T-helper 1 cell treated with Interleukin-12 subunit alpha and Interleukin-12 subunit beta and Interleukin-4 antibody, amounts not matched to agents 30 ng/mL and 1 ng/mL, for 36 hours (primary cell): ENCODE data around the gene AKR1C1. TPM values are rescaled to one million over a fixed set of nuclear protein-coding genes. Genes with fewer than 3 reads are reported as not detected.
"Not testable (repeated sequence)": the region's sequence is repeated elsewhere in the genome, so short reads cannot be mapped to it uniquely, and the experiment has no call there.

Source experiments
- intact Hi-C: fragments of 100-400 bp; cut with micrococcal nuclease; formaldehyde crosslinking; loops from one replicate; pipeline ENCODE4 v1.15.1; 2024
- total RNA-seq: library from RNA; stranded (reverse); gene quantifications from 2 replicates; pipeline ENCODE4 v1.2.3, GENCODE V29; 2022

Gene AKR1C1
- total RNA-seq = 1.3 and 1.4 TPM in 2 replicates

DNA sequence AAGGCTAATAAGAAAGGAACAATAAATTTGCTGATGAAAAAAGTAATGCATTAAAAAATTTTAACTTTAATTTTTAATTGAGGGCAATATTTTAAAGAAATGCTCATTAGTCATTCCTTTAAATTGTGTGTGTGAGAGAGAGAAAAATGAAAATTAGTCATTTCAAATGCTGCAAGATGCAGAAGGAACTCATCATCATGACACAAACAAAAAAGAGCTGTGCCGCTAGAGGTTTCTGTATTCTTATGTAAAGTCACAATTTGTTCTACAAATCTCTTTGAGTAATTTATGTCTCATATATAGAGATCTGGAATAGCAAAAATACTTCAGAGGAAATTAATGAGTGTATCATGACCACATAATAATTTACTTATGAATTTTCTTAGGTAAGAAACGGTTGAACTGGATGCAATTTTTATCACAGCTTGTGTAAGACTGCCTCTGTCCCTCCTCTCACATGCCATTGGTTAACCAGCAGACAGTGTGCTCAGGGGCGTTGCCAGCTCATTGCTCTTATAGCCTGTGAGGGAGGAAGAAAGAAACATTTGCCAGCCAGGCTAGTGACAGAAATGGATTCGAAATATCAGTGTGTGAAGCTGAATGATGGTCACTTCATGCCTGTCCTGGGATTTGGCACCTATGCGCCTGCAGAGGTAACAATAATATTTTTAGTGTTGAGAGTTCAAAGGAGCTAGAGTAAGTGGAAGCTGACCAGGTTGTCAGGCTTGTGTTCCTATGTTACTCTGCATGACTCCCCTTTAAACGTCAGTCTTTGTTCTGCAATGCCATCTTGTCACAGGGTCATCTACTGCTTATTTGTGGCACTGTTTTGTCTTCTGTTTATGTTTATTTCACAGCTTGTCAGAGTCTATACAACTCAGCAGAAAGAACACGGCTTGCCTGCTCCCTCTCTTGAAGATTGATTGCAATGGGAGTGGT is at the start of gene AKR1C1:
AKR1C1 (plus strand) TSS at position 540 of the 939 bp plus-strand sequence; CDS start at position 570, 30 bp downstream.
- intact Hi-C loops = not testable (repeated sequence)

GRCh38 chr10:4914213-4914850 is 48.9 kb upstream of the AKR1C1 start:
- intact Hi-C loops = no loop called here

GRCh38 chr10:4916086-4916716 is 47.0 kb upstream of the AKR1C1 start:
- intact Hi-C loops = no loop called here

DNA sequence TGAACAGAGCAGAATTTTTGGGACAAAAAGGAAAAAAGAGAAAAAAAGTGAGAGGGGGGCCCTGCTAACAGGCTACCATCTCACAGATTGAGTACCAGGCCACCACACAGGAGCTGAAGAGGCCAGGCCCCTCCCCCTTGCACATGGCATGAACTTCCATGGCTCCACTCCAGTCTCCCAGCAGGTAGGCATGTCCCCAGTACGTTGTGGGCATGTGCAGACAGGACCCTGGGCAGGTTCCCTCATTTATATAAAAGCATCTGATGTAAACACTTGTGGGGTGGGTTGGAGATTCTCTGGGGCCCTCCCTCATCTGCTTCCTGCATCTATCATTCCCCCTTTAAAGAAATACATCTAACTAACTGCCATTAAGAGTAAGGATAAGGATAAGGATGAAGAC is 45.0 kb upstream of the AKR1C1 start:
- intact Hi-C loops = loop anchor here (1.0 kb wide), 1 partner anchor 146 kb away; no protein-coding TSS in a partner anchor

DNA sequence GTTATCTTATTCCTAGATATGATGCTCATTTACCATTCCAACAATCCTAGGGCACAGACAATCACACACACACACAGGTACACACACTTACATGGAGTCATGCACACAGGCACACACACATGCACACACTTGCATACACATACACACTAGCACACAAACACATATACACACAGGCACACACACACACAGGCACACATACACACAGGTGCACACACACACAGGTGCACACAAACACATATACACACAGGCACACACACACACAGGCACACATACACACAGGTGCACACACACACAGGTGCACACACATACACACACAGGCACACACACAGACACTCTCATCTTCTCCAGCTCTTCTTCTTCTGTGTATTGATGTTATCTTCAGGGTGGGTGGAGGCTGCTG is 38.7 kb upstream of the AKR1C1 start:
- intact Hi-C loops = not testable (repeated sequence)

GRCh38 chr10:4926400-4926799 is 36.8 kb upstream of the AKR1C1 start:
- intact Hi-C loops = no loop called here

- intact Hi-C loops = no loop called here
These were observed 31.6 kb upstream of the AKR1C1 start for GRCh38 chr10:4931587-4931986.

DNA sequence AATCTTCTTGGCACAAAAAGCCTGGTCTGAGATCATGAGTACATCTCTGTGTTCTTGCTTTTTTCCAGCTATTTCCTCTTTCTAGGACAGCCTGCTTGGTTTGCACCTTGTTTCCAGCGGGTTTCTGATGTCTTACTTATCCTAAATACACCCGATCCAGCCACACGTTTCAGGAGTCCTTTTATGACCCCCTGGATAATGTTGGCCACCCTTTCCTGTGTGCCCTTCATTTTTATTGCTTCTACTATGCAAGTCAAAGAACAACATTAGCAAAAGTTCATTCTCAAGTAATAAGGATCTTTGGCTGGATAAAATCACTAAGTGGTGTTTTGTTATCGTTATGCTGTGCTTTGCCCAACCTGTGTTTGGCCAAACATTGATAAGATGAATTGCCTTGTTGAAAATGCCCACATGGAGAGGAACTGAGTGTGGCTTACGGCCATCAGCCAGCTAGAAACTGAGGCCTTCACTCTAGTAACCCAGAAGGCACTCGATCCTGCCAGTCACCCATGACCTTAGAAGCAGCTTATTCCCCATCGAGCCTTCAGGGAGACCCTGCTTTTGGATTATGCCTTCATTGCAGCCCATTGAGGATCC is 28.7 kb upstream of the AKR1C1 start:
- intact Hi-C loops = no loop called here

- intact Hi-C loops = no loop called here
These were observed 25.9 kb upstream of the AKR1C1 start for GRCh38 chr10:4937346-4937745.

DNA sequence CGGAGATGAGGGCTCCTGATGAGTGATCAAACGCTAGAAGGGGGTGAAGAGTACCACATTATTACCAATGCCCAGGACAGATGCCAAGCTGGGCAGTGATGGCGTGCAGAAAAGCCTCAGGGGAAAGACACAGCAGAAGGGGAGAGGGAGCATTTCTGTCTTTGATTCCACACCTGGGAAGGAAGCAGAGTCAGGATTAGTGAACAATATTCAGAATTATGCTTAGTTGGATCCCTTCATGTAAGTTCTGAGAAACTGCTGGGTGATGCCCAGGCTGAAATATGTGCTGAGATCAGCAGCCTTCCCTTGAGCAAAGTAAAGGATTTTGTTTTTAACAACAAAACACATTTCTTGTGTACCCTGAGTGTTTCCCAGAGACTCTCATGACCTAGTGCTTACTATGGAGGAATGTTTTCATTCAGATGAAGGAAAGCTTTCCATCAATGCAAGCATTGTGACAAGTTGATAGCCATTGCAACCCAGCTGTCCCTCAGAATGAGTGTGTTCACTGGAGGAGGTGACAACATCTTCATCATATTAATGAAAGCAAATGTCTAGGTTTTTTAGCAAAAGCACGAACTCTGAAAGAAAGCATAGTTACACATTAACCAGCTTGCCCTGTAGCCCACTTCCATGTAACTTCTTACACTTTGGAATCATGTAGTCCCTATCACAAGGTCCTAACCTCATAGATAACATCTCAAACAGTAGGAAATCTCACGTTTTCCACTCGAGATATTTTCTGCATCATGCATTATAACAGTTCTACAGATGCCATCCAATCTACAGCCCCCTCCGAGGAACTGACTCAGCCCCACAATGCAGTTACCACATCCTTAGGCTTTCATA is 23.8 kb upstream of the AKR1C1 start:
- intact Hi-C loops = no loop called here

GRCh38 chr10:4940073-4940428 is 23.2 kb upstream of the AKR1C1 start:
- intact Hi-C loops = not testable (repeated sequence)

DNA sequence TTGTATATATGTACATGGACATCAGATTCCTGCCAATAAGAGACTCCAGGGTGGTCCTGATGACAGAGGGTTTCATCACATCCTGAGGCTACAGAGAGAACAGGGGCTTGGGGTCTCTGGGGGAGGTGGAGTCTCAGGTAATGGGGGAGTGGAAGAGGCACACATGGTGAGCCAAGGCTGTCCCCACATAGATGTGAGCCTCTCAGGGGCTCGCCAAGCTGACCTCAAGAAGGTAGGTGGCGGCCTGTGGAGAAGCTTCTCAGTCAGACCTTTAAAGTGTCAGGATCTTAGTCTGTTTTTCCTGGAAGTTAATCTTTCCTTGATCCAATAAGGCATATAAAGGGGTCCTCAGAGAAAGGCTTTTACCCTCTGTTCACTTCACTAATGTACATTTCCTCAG is 22.3 kb upstream of the AKR1C1 start:
- intact Hi-C loops = not testable (repeated sequence)

- intact Hi-C loops = no loop called here
These were observed 21.5 kb upstream of the AKR1C1 start for GRCh38 chr10:4941540-4942330.

DNA sequence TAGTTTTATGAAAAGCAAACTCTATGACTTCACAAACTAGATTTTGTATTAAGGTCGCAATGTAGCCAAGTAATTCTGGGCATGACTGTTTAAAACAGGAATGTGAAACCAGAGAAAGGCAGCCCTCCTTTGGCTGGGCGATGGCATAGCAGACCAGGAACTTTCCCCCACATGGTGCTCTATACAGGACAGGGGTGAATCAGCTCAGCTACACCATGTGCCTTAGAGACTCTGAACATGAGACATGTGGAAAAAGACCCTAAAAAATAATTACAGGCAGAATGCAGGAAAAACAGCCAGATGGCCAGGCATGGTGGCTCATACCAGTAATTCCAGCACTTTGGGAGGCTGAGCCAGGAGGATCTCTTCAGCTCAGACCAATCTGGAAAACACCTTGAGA is 20.3 kb upstream of the AKR1C1 start:
- intact Hi-C loops = not testable (repeated sequence)

GRCh38 chr10:4943416-4943815 is 19.8 kb upstream of the AKR1C1 start:
- intact Hi-C loops = not testable (repeated sequence)

GRCh38 chr10:4943821-4944220 is 19.4 kb upstream of the AKR1C1 start:
- intact Hi-C loops = no loop called here

GRCh38 chr10:4944841-4945240 is 18.4 kb upstream of the AKR1C1 start:
- intact Hi-C loops = no loop called here

DNA sequence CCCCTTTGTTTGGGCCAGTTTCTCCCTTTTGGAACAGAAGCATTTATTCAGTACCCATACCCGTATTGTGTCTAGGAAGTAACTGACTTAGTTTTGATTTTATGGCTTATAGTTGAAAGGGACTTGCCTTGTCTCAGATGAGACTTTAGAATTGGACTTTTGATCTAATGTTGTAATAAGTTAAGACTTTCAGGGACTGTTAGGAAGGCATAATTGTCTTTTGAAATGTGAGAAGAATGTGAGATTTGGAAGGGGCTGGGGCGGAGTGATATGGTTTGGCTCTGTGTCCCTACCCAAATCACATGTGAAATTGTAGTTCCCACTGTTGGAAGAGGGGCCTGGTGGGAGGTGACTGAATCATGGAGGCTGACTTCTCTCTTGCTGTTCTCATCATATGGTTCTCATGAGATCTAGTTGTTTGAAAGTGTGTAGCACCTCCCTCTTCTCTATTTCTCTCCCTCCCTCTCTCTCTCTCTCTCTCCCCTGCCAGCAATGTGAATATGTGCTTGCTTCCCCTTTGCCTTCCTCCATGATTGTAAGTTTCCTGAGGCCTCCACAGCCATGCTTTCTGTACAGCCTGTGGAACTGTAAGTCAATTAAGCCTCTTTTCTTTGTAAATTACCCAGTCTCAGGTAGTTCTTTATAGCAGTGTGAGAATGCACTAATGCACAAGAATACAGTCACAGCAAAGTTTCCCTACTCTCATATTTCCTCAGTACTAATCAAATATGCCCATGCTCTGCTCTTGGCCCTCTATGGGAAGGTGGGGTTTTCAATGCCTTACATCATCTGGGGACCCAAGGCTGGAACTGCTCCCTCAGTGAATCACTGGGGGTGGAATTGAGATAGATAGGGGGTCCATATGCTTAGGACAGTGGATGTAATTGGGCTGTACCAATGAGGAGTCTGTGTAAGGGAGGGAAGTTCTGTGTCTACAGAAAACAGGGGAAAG is 17.2 kb upstream of the AKR1C1 start:
- intact Hi-C loops = no loop called here
